Measurements from ENCODE around the gene NANOS1. TPM values are rescaled to one million over a fixed set of nuclear protein-coding genes. Genes with fewer than 3 reads are reported as not detected.
A peak's percentile ranks its signal among the peaks of the same experiment; 100 is the strongest.

Gene NANOS1
- polyA plus RNA-seq, 3 donors = 0.04 TPM; not detected in 2

DNA sequence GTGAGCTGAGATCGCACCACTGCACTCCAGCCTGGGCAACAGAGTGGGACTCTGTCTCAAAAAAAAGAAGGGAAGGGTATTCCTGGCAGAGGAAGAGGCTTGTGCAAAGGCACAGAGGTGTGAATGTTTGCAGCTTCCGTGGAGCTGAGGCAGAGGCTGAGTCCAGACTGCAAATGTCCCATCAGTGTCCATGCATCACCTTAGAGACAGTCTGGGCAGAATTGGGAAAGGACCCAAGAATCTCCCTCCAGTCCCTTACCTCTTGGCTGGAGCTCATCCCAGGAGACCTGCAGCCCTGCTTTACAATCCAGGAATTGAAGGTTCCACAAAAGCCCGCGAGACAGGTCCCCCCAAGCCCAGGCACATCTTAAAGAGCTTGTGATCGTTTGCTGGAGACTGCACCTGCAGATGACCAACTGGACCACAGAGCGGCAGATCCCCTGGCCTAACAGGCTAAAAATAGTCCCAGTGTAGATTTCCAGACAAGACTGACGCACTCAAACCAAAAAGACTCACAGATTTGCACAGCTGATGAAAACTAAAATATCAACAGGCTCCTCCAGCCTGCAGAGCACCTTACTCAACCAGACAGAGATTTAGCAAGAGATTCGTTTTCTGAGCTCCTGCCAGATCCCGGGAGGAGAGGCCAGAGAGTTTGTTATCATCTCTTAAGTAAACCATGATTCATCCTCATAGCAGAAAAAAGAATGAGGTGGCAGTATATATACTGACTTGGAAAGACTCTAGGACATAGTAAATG is 22.9 kb upstream of the NANOS1 start:
- WGBS (ENCODE audit: insufficient coverage) = 70% methylated on average over 7 of the region's 9 CpGs
- no peak overlapping the region for H3K4me3 ChIP-seq (replicated peaks in 1 of 3; ENCODE audit: low read depth in 2 of 3, low read length in 3 of 3)

GRCh38 chr10:119007211-119007574 is 22.3 kb upstream of the NANOS1 start:
- TF ChIP-seq CTCF (IDR thresholded peaks at IDR 0.05) = no peak
- Histone ChIP-seq H3K27ac (ENCODE audit: low read depth in 1 of 2, low read length in 2 of 2) (no peak overlapping the region), H3K27me3 (ENCODE audit: control insufficient read depth in 2 of 2, insufficient read depth in 2 of 2, low read length in 2 of 2) (no peaks in the 10 kb centered on the region), H2AFZ (ENCODE audit: insufficient read depth, low read depth, low read length, poor library complexity, severe bottlenecking) (no peak overlapping the region), H4K20me1 (ENCODE audit: insufficient read depth, low read length) (no peaks in the 10 kb centered on the region), H3K4me3 (replicated peaks in 1 of 3; ENCODE audit: low read depth in 2 of 3, low read length in 3 of 3) (no peak overlapping the region), H3K9me3 (replicated peaks in 1 of 2; ENCODE audit: control insufficient read depth in 1 of 2, insufficient read depth in 1 of 2, low read length in 2 of 2) (no peaks in the 10 kb centered on the region), H3K79me2 (ENCODE audit: insufficient read depth, low read length) (no peaks in the 10 kb centered on the region), H3K36me3 (replicated peaks in 1 of 2; ENCODE audit: control insufficient read depth in 1 of 2, insufficient read depth in 2 of 2, low read length in 2 of 2) (no peaks in the 10 kb centered on the region), H3K4me2 (replicated peaks; ENCODE audit: extremely low read depth, low read length, poor library complexity, severe bottlenecking) (no peak overlapping the region), H3K9ac (ENCODE audit: insufficient read depth, low read length, poor library complexity, severe bottlenecking) (no peak overlapping the region), H3K4me1 (ENCODE audit: control insufficient read depth in 1 of 2, insufficient read depth in 2 of 2, low read length in 2 of 2) (no peaks in the 10 kb centered on the region)
- intact Hi-C loops (cut with micrococcal nuclease) = no loop called here
- no peaks in the 10 kb centered on the region for H3K36me3 Mint-ChIP-seq
- no peak overlapping the region for H3K27ac Mint-ChIP-seq
- H3K9me3 Mint-ChIP-seq = peaks cover 0 to 2% (median 0%) of the 10 kb centered on the region in 7 donors
- no CpG with 5 or more reads among the region's 4 CpGs for WGBS (ENCODE audit: insufficient coverage)
- H3K4me3 Mint-ChIP-seq = no peak overlapping the region
- DNase-seq = no peak
- no peaks in the 10 kb centered on the region for H3K4me1 Mint-ChIP-seq
- H3K27me3 Mint-ChIP-seq (ENCODE audit: low read depth in 3 of 3) = peaks cover 11 to 22% (median 12%) of the 10 kb centered on the region in 3 donors

More for the DNA sequence above, 22.9 kb upstream of the NANOS1 start:
- TF ChIP-seq CTCF (IDR thresholded peaks at IDR 0.05) = no peak
- Histone ChIP-seq H3K4me2 (replicated peaks; ENCODE audit: extremely low read depth, low read length, poor library complexity, severe bottlenecking) (no peak overlapping the region), H3K27me3 (ENCODE audit: control insufficient read depth in 2 of 2, insufficient read depth in 2 of 2, low read length in 2 of 2) (no peaks in the 10 kb centered on the region), H3K9me3 (replicated peaks in 1 of 2; ENCODE audit: control insufficient read depth in 1 of 2, insufficient read depth in 1 of 2, low read length in 2 of 2) (no peaks in the 10 kb centered on the region), H3K79me2 (ENCODE audit: insufficient read depth, low read length) (no peaks in the 10 kb centered on the region), H4K20me1 (ENCODE audit: insufficient read depth, low read length) (no peaks in the 10 kb centered on the region), H3K4me1 (ENCODE audit: control insufficient read depth in 1 of 2, insufficient read depth in 2 of 2, low read length in 2 of 2) (no peaks in the 10 kb centered on the region), H3K9ac (ENCODE audit: insufficient read depth, low read length, poor library complexity, severe bottlenecking) (no peak overlapping the region), H3K36me3 (replicated peaks in 1 of 2; ENCODE audit: control insufficient read depth in 1 of 2, insufficient read depth in 2 of 2, low read length in 2 of 2) (no peaks in the 10 kb centered on the region), H2AFZ (ENCODE audit: insufficient read depth, low read depth, low read length, poor library complexity, severe bottlenecking) (no peak overlapping the region), H3K27ac (ENCODE audit: low read depth in 1 of 2, low read length in 2 of 2) (no peak overlapping the region)
- no peak for DNase-seq
- Mint-ChIP-seq H3K4me3 (no peak overlapping the region), H3K36me3 (no peaks in the 10 kb centered on the region), H3K9me3 (peaks cover 0 to 2% (median 0%) of the 10 kb centered on the region in 7 donors), H3K27me3 (ENCODE audit: low read depth in 3 of 3) (peaks cover 12 to 22% (median 14%) of the 10 kb centered on the region in 3 donors), H3K4me1 (no peaks in the 10 kb centered on the region), H3K27ac (peak overlapping the region in 2 of 7 donors; percentile 21 to 30)
- intact Hi-C loops (cut with micrococcal nuclease) = no loop called here
